ENCODE results near the gene STK17B. TPM values are rescaled to one million over a fixed set of nuclear protein-coding genes. Genes with fewer than 3 reads are reported as not detected.

The STK17B gene
- total RNA-seq, 1 experiment from 2014 or later = 14.9 TPM

- POLR2A ChIA-PET (ENCODE audit: unreplicated experiment) = interaction anchor here (0.7 kb wide), 1 partner anchor 1262 kb away, joined by 6 read pairs; the partner anchor contains the start of gene SF3B1
- peaks cover 24% of the 10 kb centered on the region for H3K4me1 ChIP-seq (replicated peaks; ENCODE audit: insufficient read depth)
- H3K27ac ChIP-seq = no peak overlapping the region
- TF ChIP-seq EZH2 (IDR thresholded peaks at IDR 0.05; ENCODE audit: low read depth) (no peak), CTCF (conservative IDR thresholded peaks at IDR 0.05) (no peak)
- CTCF ChIA-PET = no interaction called here
- H3F3A ChIP-seq (ENCODE audit: insufficient read depth, low read depth) = no peaks in the 10 kb centered on the region
- H3K4me2 ChIP-seq = no peak overlapping the region
- H3K27me3 ChIP-seq (ENCODE audit: insufficient read depth, low read depth) = no peaks in the 10 kb centered on the region
- no peaks in the 10 kb centered on the region for H3K9me3 ChIP-seq (ENCODE audit: insufficient read depth, low read depth)
- no peaks in the 10 kb centered on the region for H3K36me3 ChIP-seq (ENCODE audit: low read depth)
- no TSS peak for BruUV-seq (replicated peaks)
- H3K79me2 ChIP-seq (ENCODE audit: low read depth) = peaks cover 29% of the 10 kb centered on the region
- H3K4me3 ChIP-seq = no peak overlapping the region
- no peak overlapping the region for H2AFZ ChIP-seq
- H4K20me1 ChIP-seq (ENCODE audit: insufficient read depth) = no peaks in the 10 kb centered on the region
- intact Hi-C loops (cut with micrococcal nuclease; ENCODE audit: unreplicated experiment) = loop anchor here (5.0 kb wide), 2 partner anchors 34 to 104 kb away; no protein-coding TSS in a partner anchor
- no peaks in the 10 kb centered on the region for H3K9me2 ChIP-seq (ENCODE audit: insufficient read depth)
- no peak for DNase-seq
These were observed 1.6 kb upstream of the STK17B start for GRCh38 chr2:196172951-196173350.

- ChIA-PET POLR2A (ENCODE audit: unreplicated experiment) (interaction anchor here (0.5 to 0.6 kb wide), 3 partner anchors 88 to 673 kb away, joined by 4 to 10 read pairs (median 6); no protein-coding TSS in a partner anchor), CTCF (no interaction called here)
- intact Hi-C loops (cut with micrococcal nuclease; ENCODE audit: unreplicated experiment) = loop anchor here (1.0 to 5.0 kb wide), 5 partner anchors 35 to 120 kb away; no protein-coding TSS in a partner anchor
- no peaks in the 10 kb centered on the region for H3F3A ChIP-seq (ENCODE audit: insufficient read depth, low read depth)
- no peak overlapping the region for H3K27ac ChIP-seq
- H3K9me2 ChIP-seq (ENCODE audit: insufficient read depth) = no peaks in the 10 kb centered on the region
- peak overlapping the region; percentile 64 for H3K4me2 ChIP-seq
- H3K27me3 ChIP-seq (ENCODE audit: insufficient read depth, low read depth) = no peaks in the 10 kb centered on the region
- no peaks in the 10 kb centered on the region for H3K36me3 ChIP-seq (ENCODE audit: low read depth)
- TSS peak; percentile 81 for BruUV-seq (replicated peaks)
- peaks cover 34% of the 10 kb centered on the region for H3K4me1 ChIP-seq (replicated peaks; ENCODE audit: insufficient read depth)
- H2AFZ ChIP-seq = no peak overlapping the region
- no peaks in the 10 kb centered on the region for H4K20me1 ChIP-seq (ENCODE audit: insufficient read depth)
- no peaks in the 10 kb centered on the region for H3K9me3 ChIP-seq (ENCODE audit: insufficient read depth, low read depth)
- TF ChIP-seq CTCF (conservative IDR thresholded peaks at IDR 0.05) = no peak
- no peak for DNase-seq
- H3K4me3 ChIP-seq = peak overlapping the region; percentile 47
- H3K79me2 ChIP-seq (ENCODE audit: low read depth) = peaks cover 39% of the 10 kb centered on the region
These were observed 568 bp upstream of the STK17B start for GRCh38 chr2:196171946-196172345.

GRCh38 chr2:196170606-196171247, 651 bp downstream of the STK17B start:
- Histone ChIP-seq H3K36me3 (ENCODE audit: low read depth) (no peaks in the 10 kb centered on the region), H3F3A (ENCODE audit: insufficient read depth, low read depth) (no peaks in the 10 kb centered on the region), H3K4me2 (peak overlapping the region; percentile 73), H3K27me3 (ENCODE audit: insufficient read depth, low read depth) (no peaks in the 10 kb centered on the region), H4K20me1 (ENCODE audit: insufficient read depth) (no peaks in the 10 kb centered on the region), H3K9me2 (ENCODE audit: insufficient read depth) (no peaks in the 10 kb centered on the region), H3K4me3 (peak overlapping the region; percentile 95), H3K4me1 (replicated peaks; ENCODE audit: insufficient read depth) (peaks cover 45% of the 10 kb centered on the region), H2AFZ (peak overlapping the region; percentile 85), H3K9me3 (ENCODE audit: insufficient read depth, low read depth) (no peaks in the 10 kb centered on the region), H3K27ac (peak overlapping the region; percentile 77), H3K79me2 (ENCODE audit: low read depth) (peaks cover 49% of the 10 kb centered on the region)
- BruUV-seq (replicated peaks) = no TSS peak
- POLR2A ChIA-PET (ENCODE audit: unreplicated experiment) = interaction anchor here (0.6 to 1.2 kb wide), 3 partner anchors 62 to 122 kb away, joined by 3 to 9 read pairs (median 6); no protein-coding TSS in a partner anchor
- intact Hi-C loops (cut with micrococcal nuclease; ENCODE audit: unreplicated experiment) = loop anchor here (1.0 to 5.0 kb wide), 5 partner anchors 37 to 122 kb away; no protein-coding TSS in a partner anchor
- no peak for TF ChIP-seq EZH2 (IDR thresholded peaks at IDR 0.05; ENCODE audit: low read depth)
- TF ChIP-seq CTCF (conservative IDR thresholded peaks at IDR 0.05) = no peak
- CTCF ChIA-PET = no interaction called here
- peak in 1 of 2 experiments; percentile 43 for DNase-seq

Data from PC-9 (cell line).